SK-N-MC (cell line): ENCODE data around the gene RHBG.

ENCODE experiments used
- EZH2 ChIP-seq: fragments of 200-600 bp; sonication (generic); IDR thresholded peaks from one replicate; pipeline ENCODE4 v1.6.1; 2017; ENCODE audit warnings: antibody characterized with exemption
- FOXP2 ChIP-seq: optimal IDR thresholded peaks from 2 replicates; pipeline ENCODE3; 2011; ENCODE audit warnings: mild to moderate bottlenecking, moderate library complexity; ENCODE audit not compliant: insufficient read depth; ENCODE audit errors: extremely low read length, control extremely low read depth
- POLR2AphosphoS5 ChIP-seq: IDR thresholded peaks from 2 replicates; pipeline ENCODE4 v1.6.1; 2012; ENCODE audit warnings: mild to moderate bottlenecking, low read depth, low read length, borderline replicate concordance

DNA sequence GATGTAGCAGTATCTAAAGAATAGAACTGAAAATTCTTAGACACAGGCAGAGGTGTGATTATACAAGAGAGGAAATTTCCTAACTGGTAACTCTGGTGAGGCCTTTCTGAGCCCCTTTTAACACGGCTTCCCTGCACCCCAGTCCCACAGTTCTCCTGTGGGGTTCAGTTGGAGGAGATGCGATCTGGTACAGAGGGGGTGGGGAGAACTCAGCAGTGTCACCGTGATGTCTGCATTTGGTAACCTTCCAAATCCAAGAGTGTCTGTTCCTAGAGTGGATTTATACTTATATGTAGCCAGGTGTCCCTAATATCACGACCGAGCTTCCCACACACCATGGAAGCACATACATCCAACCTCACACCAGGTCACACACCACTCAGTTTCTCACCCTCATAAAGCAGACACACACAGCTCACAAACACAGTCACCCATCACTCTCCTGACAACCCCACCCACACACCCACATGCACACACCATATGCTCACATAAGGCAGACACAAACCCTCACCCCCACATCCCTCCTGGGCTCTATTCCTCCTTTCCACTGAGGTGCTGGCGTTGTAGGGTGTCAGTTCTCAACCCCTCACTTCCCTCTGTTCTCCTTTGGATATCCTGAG is 48.5 kb downstream of the RHBG start:
- TF ChIP-seq POLR2AphosphoS5 (no peak), EZH2 (no peak), FOXP2 (no peak)
